ENCODE data around the gene DIPK1B. TPM values are rescaled to one million over a fixed set of nuclear protein-coding genes. Genes with fewer than 3 reads are reported as not detected.

The DIPK1B gene
- polyA plus RNA-seq, 3 donors = 6.0 to 12.8 (median 8.7) TPM

- H3K27ac ChIP-seq (ENCODE audit: low read depth, low read length) = no peak overlapping the region
- 55 to 92% (median 88%) methylated on average over 14 of the region's 14 CpGs for WGBS, 3 donors
Observed at GRCh38 chr9:136683755-136684154, 28.6 kb upstream of the DIPK1B start.

GRCh38 chr9:136684339-136684738 lies 28.0 kb upstream of the DIPK1B start:
- 69 to 82% (median 71%) methylated on average over 15 of the region's 15 CpGs for WGBS, 3 donors
- no peak overlapping the region for H3K27ac ChIP-seq (ENCODE audit: low read depth, low read length)

GRCh38 chr9:136684799-136685198 lies 27.6 kb upstream of the DIPK1B start:
- no peak overlapping the region for H3K27ac ChIP-seq (ENCODE audit: low read depth, low read length)
- WGBS, 3 donors = 64 to 85% (median 76%) methylated on average over 15 of the region's 15 CpGs

GRCh38 chr9:136685216-136685615 lies 27.2 kb upstream of the DIPK1B start:
- 43 to 81% (median 81%) methylated on average over 7 of the region's 7 CpGs for WGBS, 3 donors

GRCh38 chr9:136685790-136686533 lies 26.4 kb upstream of the DIPK1B start:
- WGBS, 3 donors = 13 to 36% (median 26%) methylated on average over 19 of the region's 19 CpGs
- no peak overlapping the region for H3K27ac ChIP-seq (ENCODE audit: low read depth, low read length)

More at GRCh38 chr9:136685216-136685615, 27.2 kb upstream of the DIPK1B start:
- H3K27ac ChIP-seq (ENCODE audit: low read depth, low read length) = no peak overlapping the region

GRCh38 chr9:136686534-136686793 lies 25.9 kb upstream of the DIPK1B start:
- WGBS, 3 donors = 1 to 3% (median 1%) methylated on average over 18 to 20 of the region's 20 CpGs
- H3K27ac ChIP-seq (ENCODE audit: low read depth, low read length) = peak overlapping the region; percentile 4

- 0 to 1% (median 0%) methylated on average over 60 to 103 of the region's 106 CpGs for WGBS, 3 donors
Observed at GRCh38 chr9:136686794-136687711, 25.3 kb upstream of the DIPK1B start, which contains the start of gene AGPAT2. Gene AGPAT2, minus strand, starts transcription at chr9:136687457. Its CDS starts 100 bp downstream, at chr9:136687357.

GRCh38 chr9:136687721-136688223 lies 24.6 kb upstream of the DIPK1B start:
- no peak overlapping the region for H3K27ac ChIP-seq (ENCODE audit: low read depth, low read length)
- WGBS, 3 donors = 13 to 23% (median 20%) methylated on average over 30 to 37 of the region's 37 CpGs

More at GRCh38 chr9:136686794-136687711, 25.3 kb upstream of the DIPK1B start, which contains the start of gene AGPAT2:
- peak within 1 kb of the TSS; percentile 4 for H3K27ac ChIP-seq (ENCODE audit: low read depth, low read length)

GRCh38 chr9:136688274-136689107 lies 23.9 kb upstream of the DIPK1B start:
- 52 to 64% (median 60%) methylated on average over 20 to 21 of the region's 21 CpGs for WGBS, 3 donors

GRCh38 chr9:136689108-136689460 lies 23.3 kb upstream of the DIPK1B start:
- WGBS, 3 donors = 55 to 80% (median 74%) methylated on average over 7 of the region's 7 CpGs
- no peak overlapping the region for H3K27ac ChIP-seq (ENCODE audit: low read depth, low read length)

More at GRCh38 chr9:136688274-136689107, 23.9 kb upstream of the DIPK1B start:
- no peak overlapping the region for H3K27ac ChIP-seq (ENCODE audit: low read depth, low read length)

- no peak overlapping the region for H3K27ac ChIP-seq (ENCODE audit: low read depth, low read length)
- 39 to 80% (median 65%) methylated on average over 25 of the region's 25 CpGs for WGBS, 3 donors
Observed at GRCh38 chr9:136690104-136690805, 22.1 kb upstream of the DIPK1B start.

- WGBS, 3 donors = 27 to 66% (median 53%) methylated on average over 15 of the region's 15 CpGs
- no peak overlapping the region for H3K27ac ChIP-seq (ENCODE audit: low read depth, low read length)
Observed at GRCh38 chr9:136690806-136691261, 21.5 kb upstream of the DIPK1B start.

- WGBS, 3 donors = 80 to 86% (median 84%) methylated on average over 27 to 29 of the region's 29 CpGs
- H3K27ac ChIP-seq (ENCODE audit: low read depth, low read length) = no peak overlapping the region
Observed at GRCh38 chr9:136691316-136692184, 20.8 kb upstream of the DIPK1B start.

- 86 to 89% (median 86%) methylated on average over 46 of the region's 46 CpGs for WGBS, 3 donors
- H3K27ac ChIP-seq (ENCODE audit: low read depth, low read length) = no peak overlapping the region
Observed at GRCh38 chr9:136692185-136693134, 19.9 kb upstream of the DIPK1B start.

- H3K27ac ChIP-seq (ENCODE audit: low read depth, low read length) = no peak overlapping the region
- 68 to 76% (median 72%) methylated on average over 14 of the region's 14 CpGs for WGBS, 3 donors
Observed at GRCh38 chr9:136693135-136693489, 19.3 kb upstream of the DIPK1B start.

Data from adipose tissue (tissue), 3 donors.